ENCODE results near the gene KLLN.

DNA sequence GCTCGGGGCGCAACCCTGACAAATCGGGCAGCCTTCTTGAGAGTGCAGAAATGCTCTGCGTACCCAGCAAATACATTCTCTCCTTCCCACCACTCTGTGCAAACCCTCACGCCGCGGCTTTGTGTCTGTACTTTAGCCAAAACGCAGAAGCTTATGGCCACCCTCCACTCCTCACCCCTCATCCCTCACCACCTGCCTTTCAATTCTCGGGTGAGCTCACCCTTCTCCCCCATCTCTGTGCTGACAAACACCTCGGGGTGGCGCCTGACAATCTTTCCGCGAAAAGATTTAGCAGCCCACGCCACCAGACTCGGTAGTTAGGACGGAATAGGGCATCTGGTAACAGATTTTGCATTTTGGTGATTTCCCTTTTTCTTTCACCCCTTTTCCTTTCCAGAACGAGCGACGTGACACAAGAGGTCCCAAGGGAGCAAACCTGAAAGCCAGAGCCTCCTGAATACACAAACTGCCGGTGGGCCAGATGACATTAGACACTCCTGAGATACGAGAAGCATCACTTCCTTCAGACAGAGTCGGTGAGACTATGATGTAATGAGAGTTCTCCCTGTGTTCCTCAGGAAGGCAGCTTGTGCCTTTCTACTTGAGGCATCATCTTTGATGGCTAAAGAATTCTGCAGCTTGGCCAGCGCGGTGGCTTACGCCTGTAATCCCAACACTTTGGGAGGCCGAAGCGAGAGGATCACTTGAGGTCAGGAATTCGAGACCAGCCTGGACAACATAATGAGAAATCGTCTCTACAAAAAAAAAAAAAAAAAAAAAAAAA lies 44.6 kb downstream of the KLLN start:
- TF ChIP-seq CTCF (IDR thresholded peaks at IDR 0.05) (no peak), POLR2A (IDR thresholded peaks at IDR 0.05) (no peak)

All from suprapubic skin (tissue), 3 donors.